ENCODE results near the gene SPSB1.
A peak's percentile ranks its signal among the peaks of the same experiment; 100 is the strongest.

Gene SPSB1
- total RNA-seq, result 9.8 to 17.9 reads per million in 2 donors

DNA sequence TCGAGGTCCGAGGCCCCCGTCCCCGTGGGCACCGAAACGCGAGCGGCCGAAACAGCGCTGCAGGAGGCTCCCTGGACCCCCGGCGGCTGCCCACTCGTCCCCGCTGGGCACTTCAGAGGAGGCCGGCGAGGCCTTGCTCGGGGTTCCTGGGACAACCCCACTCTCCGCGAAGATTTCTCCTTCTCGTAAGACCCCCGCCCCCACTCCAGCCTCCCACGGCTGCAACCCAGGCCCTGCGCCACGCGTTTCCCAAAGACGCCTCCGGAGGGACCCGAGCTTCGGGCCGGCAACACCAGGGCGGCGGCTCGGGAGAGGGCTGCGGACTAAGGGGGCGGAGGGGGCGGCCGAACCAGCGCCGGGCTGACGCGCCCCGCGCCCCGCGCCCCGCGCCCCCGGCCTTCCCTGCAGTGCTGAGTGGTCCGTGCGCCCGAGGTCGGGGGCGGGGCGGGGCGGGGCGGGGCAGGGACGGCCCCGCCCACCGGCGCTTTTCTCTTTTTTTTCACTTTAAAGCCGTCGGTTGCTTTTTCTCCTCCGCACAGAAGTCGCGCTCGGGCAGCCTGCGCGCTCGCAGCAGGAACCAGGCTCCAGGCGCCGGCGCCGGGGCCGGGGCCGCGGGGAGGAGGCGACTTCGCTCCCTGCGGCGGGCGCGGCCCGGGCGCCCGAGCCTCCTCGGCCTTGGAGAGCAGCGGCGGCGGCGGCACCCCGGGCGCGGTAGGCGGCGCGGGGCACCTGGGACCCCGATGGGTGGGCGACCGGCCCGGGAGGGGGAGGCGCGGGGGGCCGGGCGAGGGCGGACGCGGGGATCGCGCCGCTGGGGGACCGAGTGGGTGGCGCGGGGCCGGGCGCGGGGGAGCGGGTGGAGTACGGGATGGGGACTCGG is at the start of gene SPSB1:
Gene SPSB1, plus strand, starts transcription at position 534 of the 880 bp plus-strand sequence. CDS start 62,998 bp downstream, outside the sequence.
- DNase-seq, result peak; percentile 42

DNA sequence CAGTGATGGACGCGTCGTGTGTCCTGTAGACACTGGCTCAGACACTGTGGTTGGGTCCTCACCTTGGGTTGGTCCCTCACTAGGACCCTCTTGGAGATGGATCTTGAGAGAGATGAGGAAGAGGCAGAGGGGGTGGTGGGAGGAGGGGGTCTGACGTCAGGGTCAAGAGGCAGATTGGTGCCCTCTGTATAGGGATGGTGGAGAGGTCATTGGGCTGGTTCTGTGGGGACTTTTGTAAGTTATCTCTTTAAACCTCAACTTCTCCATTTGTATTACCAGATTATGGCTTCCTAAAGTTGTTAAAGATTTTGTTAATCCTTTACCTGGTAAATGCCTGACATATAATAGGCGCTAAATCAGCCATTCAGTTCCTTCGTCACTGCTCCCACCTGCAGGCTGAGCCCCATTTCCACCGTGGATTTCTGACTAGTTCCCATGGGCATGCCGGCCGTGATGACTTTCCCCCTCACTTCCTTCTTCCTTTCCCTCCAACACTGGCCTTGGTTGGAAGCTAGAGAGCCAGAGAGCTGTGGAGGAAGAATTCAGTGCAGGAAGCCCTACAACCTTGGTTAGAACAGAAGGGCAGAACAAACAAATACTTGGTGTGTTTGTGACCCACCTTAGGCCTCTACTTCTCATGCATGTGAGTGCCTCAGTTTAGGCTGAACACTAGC is 49.5 kb upstream of the SPSB1 start:
- DNase-seq, result no peak

DNA sequence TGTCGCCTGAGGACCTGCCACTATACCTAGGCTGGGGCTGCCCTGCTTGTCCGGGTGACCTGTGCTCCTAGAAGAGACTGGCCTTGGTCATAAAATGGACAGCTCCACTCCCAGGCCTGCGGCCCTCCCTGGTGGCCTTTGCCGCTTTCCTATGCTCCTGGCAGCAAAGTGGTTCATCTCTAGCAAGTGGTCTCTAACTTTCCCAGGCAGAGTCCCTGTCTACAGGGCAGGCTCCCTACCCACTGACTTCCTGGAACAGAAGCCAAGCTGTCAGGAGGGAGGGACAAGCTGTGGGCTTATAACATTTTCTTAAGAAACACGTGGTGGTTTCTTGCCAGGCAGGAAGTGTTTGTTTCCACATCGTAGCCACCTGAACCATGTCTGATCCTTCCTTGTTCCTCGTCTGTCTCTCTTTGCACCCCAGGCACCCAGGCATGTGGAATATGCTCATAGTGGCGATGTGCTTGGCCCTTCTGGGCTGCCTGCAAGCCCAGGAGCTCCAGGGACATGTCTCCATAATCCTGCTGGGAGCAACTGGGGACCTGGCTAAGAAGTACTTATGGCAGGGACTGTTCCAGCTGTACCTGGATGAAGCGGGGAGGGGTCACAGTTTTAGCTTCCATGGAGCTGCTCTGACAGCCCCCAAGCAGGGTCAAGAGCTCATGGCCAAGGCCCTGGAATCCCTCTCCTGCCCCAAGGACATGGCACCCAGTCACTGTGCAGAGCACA is 48.0 kb upstream of the SPSB1 start:
- DNase-seq, result no peak

- DNase-seq, result no peak
Observed at GRCh38 chr1:9245230-9245619, 47.5 kb upstream of the SPSB1 start.

DNA sequence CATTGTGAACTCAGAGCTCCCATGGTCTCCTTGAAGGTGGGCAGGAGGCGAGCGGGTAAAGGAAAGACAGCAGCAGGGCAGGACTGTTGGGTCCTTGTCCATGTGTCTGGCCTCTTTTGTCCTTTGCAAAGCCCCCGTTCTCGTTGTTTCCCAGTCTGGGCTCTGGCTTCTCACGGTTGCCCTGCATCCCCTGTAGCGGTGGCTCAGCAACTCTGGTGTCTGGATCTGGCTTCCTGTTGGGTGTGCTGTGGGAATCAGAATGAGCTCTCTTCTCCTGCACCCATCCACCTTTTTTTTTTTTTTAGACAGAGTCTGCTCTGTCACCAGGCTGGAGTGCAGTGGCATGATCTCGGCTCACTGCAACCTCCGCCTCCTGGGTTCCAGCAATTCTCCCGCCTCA is 47.0 kb upstream of the SPSB1 start:
- DNase-seq, result no peak

GRCh38 chr1:9246215-9246614 is 46.5 kb upstream of the SPSB1 start:
- DNase-seq, result no peak

DNA sequence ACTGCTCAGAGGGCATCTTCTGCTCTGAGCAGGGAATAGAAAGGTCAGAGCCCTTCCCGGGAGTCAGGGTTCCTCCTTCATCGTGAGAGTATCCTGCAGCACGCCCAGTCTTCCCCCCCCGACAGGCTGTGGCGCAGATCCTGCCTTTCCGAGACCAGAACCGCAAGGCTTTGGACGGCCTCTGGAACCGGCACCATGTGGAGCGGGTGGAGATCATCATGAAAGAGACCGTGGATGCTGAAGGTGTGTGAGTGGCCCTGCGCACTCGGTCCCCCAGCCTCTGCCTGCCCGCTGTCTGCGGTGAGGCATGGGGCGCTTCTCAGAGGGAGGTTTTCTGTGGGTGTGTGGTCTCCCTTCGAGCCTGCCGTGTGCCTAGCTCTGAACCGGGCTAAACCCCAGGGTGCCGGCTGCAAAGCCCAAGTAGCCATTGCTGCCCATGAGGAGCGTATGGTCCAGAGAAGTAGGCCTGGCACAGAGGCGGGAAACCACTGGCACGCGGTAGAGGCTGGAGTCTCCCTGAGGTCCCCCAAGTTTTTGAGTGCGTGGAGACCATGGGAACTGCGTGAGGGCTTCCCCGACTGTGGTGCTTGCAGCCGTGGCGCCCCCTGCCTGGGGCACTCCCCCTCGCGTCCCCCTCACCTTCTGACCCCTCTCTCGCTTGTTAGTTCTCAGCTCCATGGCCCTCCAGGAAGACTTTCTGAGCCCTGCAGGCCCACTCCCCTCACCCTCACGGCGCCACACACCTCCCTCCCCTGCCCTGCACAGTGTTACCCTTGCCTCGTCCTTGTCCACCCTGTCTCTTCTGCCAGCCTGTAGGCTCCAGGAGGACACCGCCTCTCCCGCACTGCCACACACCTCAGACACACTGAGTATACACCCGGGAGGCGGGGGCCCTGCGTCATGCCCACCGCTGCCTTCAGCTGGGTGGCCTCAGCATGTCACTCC is 45.6 kb upstream of the SPSB1 start:
- DNase-seq, result no peak

GRCh38 chr1:9247894-9248293 is 44.8 kb upstream of the SPSB1 start:
- no peak for DNase-seq

DNA sequence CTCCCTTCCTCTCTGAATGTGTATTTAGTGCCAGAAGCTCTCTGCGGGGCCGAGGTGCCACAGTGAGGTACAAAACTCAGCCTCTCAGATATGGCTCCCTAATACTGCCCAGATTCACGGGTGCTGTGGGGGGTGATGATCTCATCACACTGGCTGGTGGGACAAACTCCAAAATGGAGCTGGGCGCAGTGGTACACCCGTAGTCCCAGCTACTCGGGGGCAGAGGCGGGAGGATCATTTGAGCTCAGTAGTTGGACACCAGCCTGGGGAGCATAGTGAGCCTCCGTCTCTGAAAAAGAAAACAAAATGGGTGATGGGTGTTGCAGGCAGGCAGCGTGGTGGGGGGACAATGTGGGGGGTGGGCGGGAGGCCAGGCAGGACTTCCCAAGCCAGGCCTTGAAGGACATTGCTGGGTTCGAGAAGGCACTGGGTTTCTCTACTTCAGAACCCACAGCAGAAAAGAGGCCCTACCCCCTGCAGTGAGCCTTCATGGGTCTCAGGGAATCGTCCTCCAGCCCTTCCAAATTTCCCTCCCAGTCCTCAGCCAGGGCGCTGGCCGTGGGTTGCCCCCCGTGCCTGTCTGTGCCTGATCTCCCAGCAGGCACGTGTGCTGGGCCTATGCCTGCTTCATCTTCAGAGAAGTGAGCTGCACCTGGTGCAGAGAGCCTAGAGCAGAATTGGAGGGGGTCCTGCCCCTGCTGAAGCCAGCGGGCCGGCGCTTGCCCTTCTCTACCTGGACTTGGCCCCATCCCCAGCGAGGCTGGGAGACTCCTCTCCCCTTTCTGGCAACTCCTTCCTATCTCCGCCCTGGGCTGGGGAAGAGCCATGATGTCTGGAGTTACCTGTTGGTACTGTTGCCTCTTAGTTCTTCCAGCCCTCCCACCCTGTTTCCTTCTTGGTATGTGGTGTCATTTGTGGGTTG is 44.1 kb upstream of the SPSB1 start:
- no peak for DNase-seq

GRCh38 chr1:9249263-9249533 is 43.5 kb upstream of the SPSB1 start:
- no peak for DNase-seq

DNA sequence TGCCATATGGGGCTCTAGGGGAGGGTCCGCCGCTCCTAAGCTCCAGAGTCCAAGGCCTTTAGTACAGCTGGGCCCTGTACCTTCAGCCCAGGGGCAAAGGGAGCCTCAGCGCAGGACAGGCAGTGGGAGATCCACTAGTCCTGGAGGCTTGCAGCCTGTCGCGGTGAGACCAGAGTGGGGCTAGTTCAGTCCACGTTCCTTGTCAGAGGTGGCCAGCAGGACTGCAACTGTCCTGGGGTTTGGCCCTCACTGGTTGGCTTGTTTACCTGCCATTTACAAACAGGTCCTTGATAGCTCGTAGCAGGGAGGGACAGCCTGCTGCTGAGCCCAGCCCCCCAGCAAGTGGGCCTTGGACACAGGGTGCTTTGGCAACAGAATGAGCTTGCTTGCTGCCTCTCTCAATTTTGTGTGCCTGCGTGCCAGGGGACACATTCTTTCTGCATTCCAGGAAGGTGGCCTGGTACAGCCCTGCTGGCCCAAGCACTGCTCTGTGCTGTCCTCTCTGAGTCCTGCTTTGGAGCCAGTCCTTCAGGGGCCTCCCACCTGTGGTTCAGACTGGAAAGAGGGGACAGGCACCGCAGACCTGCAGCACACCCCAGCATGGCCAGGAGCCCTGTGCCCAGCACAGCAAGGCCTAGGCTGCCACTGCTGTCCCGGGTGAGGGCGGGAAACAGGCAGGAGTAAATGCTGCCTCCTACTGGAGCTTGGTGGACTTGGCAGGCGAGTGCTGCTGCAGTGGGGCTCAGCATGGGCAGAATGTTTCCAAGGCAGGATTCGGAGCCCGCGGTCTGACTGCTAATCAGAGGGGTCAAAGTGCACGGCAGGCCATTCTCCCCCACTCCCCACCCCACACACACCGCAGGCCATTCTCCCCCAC is 42.9 kb upstream of the SPSB1 start:
- DNase-seq, result no peak

- no peak for DNase-seq
Observed at GRCh38 chr1:9250411-9251381, 42.0 kb upstream of the SPSB1 start.

DNA sequence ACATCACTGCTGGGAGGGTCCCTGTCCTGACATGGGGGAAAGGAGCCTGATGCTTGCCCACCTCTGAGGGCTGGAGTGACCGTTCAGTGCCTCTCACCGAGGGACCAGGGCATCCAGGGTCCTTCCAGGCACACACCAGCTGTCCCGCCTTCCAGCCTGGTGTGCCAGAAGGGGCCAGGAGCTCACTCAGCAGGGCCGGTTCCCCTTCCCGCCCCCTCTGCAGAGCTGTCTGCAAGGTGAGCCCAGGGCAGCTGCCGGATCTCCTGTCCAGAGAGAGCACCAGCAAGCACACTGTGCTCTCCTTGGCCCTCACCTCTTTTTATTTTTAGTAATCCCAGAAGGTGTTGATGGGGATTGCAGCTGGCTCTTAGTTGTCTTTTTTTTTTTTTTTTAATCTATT is 41.2 kb upstream of the SPSB1 start:
- DNase-seq, result no peak

- no peak for DNase-seq
Observed at GRCh38 chr1:9253004-9253403, 39.7 kb upstream of the SPSB1 start.

DNA sequence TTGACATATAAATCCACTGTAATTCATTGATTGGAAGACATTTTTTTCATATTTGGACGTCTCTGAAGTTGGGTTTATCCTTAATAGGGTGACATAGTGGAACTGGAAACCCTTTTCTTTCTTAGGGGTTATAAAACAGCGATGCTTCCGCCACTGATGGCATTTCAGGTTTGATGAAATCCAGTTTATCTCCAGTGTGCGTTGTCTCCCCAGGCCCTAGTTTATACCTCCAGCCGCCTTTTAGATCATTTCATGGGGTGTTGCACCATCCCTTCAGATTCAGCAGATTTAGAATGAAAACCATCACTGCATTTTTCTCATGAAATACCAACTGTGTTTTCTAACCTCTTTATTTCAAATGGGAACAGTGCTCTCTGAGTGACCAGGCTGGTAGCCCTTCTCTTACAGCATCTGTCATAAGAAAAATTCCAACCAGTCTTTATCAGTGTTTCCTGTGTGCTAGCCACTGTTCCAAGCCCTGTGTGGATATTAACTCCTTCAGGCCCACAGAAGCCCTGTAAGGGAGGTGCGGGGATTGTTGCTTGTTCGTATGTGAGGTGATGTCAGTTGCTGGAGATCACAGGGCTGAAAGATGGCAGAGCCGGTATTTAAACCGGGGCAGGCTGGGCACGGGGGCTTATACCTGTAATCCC is 39.1 kb upstream of the SPSB1 start:
- DNase-seq, result no peak

GRCh38 chr1:9256332-9256731 is 36.4 kb upstream of the SPSB1 start:
- no peak for DNase-seq

GRCh38 chr1:9257851-9258250 is 34.8 kb upstream of the SPSB1 start:
- DNase-seq, result no peak

DNA sequence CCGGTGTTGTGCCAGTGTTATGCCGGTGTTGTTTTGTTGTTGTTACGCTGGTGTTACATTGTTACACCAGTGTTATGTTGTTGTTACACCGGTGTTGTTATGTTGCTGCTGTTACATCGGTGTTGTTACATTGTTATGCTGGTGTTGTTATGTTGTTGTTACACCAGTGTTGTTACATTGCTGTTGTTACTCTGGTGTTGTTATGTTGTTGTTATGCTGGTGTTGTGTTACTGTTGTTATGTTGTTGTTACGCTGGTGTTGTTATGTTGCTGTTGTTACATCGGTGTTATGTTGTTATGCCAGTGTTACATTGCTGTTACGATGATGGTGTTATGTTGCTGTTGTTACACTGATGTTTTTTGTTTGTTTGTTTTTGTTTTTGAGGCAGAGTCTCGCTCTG is 34.1 kb upstream of the SPSB1 start:
- no peak for DNase-seq

All from activated gamma-delta T cell (primary cell).